ENCODE data around the gene USP6NL.

The USP6NL gene

GRCh38 chr10:11425676-11426075 is 185.8 kb downstream of the USP6NL start:
- TF ChIP-seq CTCF (IDR thresholded peaks at IDR 0.05; ENCODE audit: low read depth, low read length, missing control alignments), result no peak
- no peak for DNase-seq (ENCODE audit: low read depth)
- no peak overlapping the region for H3K4me3 ChIP-seq (ENCODE audit: low read depth, low read length)
- in situ Hi-C loops (cut with HindIII; ENCODE audit: low sequenced_read_pairs), result loop anchor here (5.0 kb wide), 1 partner anchor 88 kb away; no protein-coding TSS in a partner anchor

GRCh38 chr10:11425296-11425610 is 186.2 kb downstream of the USP6NL start:
- peak; percentile 4 for DNase-seq (ENCODE audit: low read depth)
- TF ChIP-seq CTCF (IDR thresholded peaks at IDR 0.05; ENCODE audit: low read depth, low read length, missing control alignments), result no peak
- no peak overlapping the region for H3K4me3 ChIP-seq (ENCODE audit: low read depth, low read length)
- in situ Hi-C loops (cut with HindIII; ENCODE audit: low sequenced_read_pairs), result loop anchor here (5.0 kb wide), 1 partner anchor 88 kb away; no protein-coding TSS in a partner anchor

- in situ Hi-C loops (cut with HindIII; ENCODE audit: low sequenced_read_pairs), result loop anchor here (5.0 kb wide), 1 partner anchor 87 kb away; no protein-coding TSS in a partner anchor
- DNase-seq (ENCODE audit: low read depth), result peak; percentile 3
- H3K4me3 ChIP-seq (ENCODE audit: low read depth, low read length), result no peak overlapping the region
- TF ChIP-seq CTCF (IDR thresholded peaks at IDR 0.05; ENCODE audit: low read depth, low read length, missing control alignments), result peak; percentile 95
Measured at GRCh38 chr10:11424456-11425295, 186.8 kb downstream of the USP6NL start.

- no peak for DNase-seq (ENCODE audit: low read depth)
- H3K4me3 ChIP-seq (ENCODE audit: low read depth, low read length), result no peak overlapping the region
- in situ Hi-C loops (cut with HindIII; ENCODE audit: low sequenced_read_pairs), result no loop called here
- TF ChIP-seq CTCF (IDR thresholded peaks at IDR 0.05; ENCODE audit: low read depth, low read length, missing control alignments), result no peak
Measured at GRCh38 chr10:11416974-11417373, 194.5 kb downstream of the USP6NL start.

GRCh38 chr10:11415095-11415494 is 196.4 kb downstream of the USP6NL start:
- in situ Hi-C loops (cut with HindIII; ENCODE audit: low sequenced_read_pairs), result no loop called here
- no peak overlapping the region for H3K4me3 ChIP-seq (ENCODE audit: low read depth, low read length)
- no peak for TF ChIP-seq CTCF (IDR thresholded peaks at IDR 0.05; ENCODE audit: low read depth, low read length, missing control alignments)

GRCh38 chr10:11414314-11415038 is 197.0 kb downstream of the USP6NL start:
- no peak for DNase-seq (ENCODE audit: low read depth)
- in situ Hi-C loops (cut with HindIII; ENCODE audit: low sequenced_read_pairs), result no loop called here
- no peak overlapping the region for H3K4me3 ChIP-seq (ENCODE audit: low read depth, low read length)
- TF ChIP-seq CTCF (IDR thresholded peaks at IDR 0.05; ENCODE audit: low read depth, low read length, missing control alignments), result no peak

More at GRCh38 chr10:11415095-11415494, 196.4 kb downstream of the USP6NL start:
- DNase-seq (ENCODE audit: low read depth), result no peak

All from astrocyte of the cerebellum (primary cell).